GM10266 (cell line): ENCODE measurements around the gene TSG101.

Source experiments
- DNase-seq: peaks from one replicate; pipeline ENCODE4 v3.0.0; 2012; ENCODE audit errors: extremely low spot score
- CTCF ChIP-seq: IDR thresholded peaks from 2 replicates; pipeline ENCODE4 v1.5.1; 2012; ENCODE audit warnings: mild to moderate bottlenecking, low read depth; ENCODE audit not compliant: control insufficient read depth, insufficient read depth; ENCODE audit errors: missing control alignments

TSG101 gene

DNA sequence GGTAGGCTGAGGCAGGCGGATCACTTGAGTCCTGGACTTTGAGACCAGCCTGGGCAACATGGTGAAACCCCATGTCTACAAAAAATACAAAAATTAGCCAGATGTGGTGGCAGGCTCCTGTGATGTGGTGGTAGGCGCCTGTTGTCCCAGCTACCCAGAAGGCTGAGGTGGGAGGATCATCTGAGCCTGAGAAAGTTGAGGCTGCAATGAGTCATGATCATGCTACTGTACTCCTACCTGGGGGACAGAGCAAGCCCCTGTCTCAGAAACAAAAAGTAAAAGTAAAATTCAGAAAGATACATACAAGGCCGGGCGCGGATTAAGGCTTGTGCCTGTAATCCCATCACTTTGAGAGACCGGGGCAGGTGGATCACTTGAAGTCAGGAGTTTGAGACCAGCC, 64.8 kb downstream of the TSG101 start:
- TF ChIP-seq CTCF: no peak
- DNase-seq: no peak

DNA sequence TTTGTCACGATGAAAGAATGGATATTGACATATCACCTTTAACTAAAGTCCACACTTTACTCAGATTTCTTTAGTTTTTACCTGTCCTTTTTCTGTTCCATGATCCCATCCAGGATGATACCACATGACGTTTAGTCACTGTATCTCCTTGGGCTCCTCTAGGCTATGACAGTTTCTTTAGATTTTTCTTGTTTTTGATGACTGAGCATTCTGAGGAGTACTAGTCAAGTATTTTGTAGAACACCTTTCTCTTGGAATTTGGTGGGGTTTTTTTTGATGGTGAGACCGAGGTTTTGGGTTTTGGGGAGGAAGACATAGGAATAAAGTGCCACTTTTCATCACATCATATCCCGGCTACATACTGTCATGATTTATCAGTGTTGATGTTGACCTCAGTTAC, 67.1 kb downstream of the TSG101 start:
- DNase-seq: no peak
- TF ChIP-seq CTCF: no peak

- no peak for DNase-seq
- TF ChIP-seq CTCF: no peak
These were observed 69.3 kb downstream of the TSG101 start for GRCh38 chr11:18457450-18457849.

GRCh38 chr11:18455686-18456372, 70.9 kb downstream of the TSG101 start, which contains the start of gene LDHAL6A:
Gene LDHAL6A (plus strand): TSS chr11:18455856. CDS start chr11:18456681, 825 bp downstream.
- no peak for DNase-seq

GRCh38 chr11:18452927-18453326, 73.8 kb downstream of the TSG101 start:
- DNase-seq: no peak
- no peak for TF ChIP-seq CTCF

More at GRCh38 chr11:18455686-18456372, 70.9 kb downstream of the TSG101 start, which contains the start of gene LDHAL6A:
- TF ChIP-seq CTCF: no peak

DNA sequence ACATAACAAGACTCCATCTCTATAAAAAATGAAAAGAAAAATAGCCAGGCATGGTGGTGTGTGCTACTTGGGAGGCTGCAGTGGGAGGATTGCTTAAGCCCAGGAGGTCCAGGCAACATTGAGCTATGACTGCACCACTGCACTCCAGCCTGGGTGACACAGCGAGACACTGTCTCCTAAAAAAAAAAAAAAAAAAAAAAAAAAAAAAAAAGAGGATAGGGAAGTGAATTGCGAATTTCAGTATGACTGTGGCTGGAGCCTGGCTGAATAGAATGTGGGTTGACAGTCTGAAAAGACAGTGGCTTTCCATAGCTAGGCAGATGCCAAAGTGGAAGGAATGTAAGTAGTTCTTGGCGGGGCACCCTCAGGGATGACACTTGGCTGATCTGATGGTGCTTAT, 77.5 kb downstream of the TSG101 start:
- no peak for TF ChIP-seq CTCF
- no peak for DNase-seq

GRCh38 chr11:18438691-18439090, 88.1 kb downstream of the TSG101 start:
- no peak for TF ChIP-seq CTCF
- no peak for DNase-seq
